ENCODE measurements around the gene RAB3A. TPM values are rescaled to one million over a fixed set of nuclear protein-coding genes. Genes with fewer than 3 reads are reported as not detected.

The RAB3A gene
- total and polyA plus RNA-seq, 9 of the 15 experiments (the other 6 are each of a cell fraction or from before 2014, with no cell fraction given): 0.17 to 5.1 (median 0.90) TPM; not detected in 1

- TF ChIP-seq KDM4B (IDR thresholded peaks at IDR 0.05; ENCODE audit: borderline replicate concordance in 2 of 2, low read depth in 1 of 2) (peak in 1 of 2 experiments; percentile 63; a peak in 1 of 4 replicates), ATF7 (IDR thresholded peaks at IDR 0.05) (peak; percentile 52; the same call in 1 of the 2 replicates), RUNX1 (IDR thresholded peaks at IDR 0.05; ENCODE audit: low read depth) (no peak), DPF2 (IDR thresholded peaks at IDR 0.05) (peak; percentile 91), TFAM (CRISPR knock-in tag; conservative IDR thresholded peaks at IDR 0.05) (no peak), FOXJ3 (CRISPR knock-in tag; IDR thresholded peaks at IDR 0.05) (no peak), REST (IDR thresholded peaks at IDR 0.05; ENCODE audit: borderline replicate concordance) (peak; percentile 86), REST (CRISPR knock-in tag; IDR thresholded peaks at IDR 0.05; ENCODE audit: low read depth) (no peak), CREB3 (tag; conservative IDR thresholded peaks at IDR 0.05; ENCODE audit: low read depth) (0 out of 2 replicates have a peak, but pooled peaks have one; percentile 43), MYNN (IDR thresholded peaks at IDR 0.05) (peak; percentile 91), MYNN (CRISPR knock-in tag; IDR thresholded peaks at IDR 0.05) (no peak), ELF2 (CRISPR knock-in tag; IDR thresholded peaks at IDR 0.05) (no peak), ETS2 (tag; IDR thresholded peaks at IDR 0.05; ENCODE audit: borderline replicate concordance, poor library complexity, severe bottlenecking) (no peak), ZNF785 (CRISPR knock-in tag; IDR thresholded peaks at IDR 0.05) (no peak), HDAC8 (tag; IDR thresholded peaks at IDR 0.05) (0 out of 2 replicates have a peak, but pooled peaks have one; percentile 22), PRPF4 (IDR thresholded peaks at IDR 0.05; ENCODE audit: insufficient read depth, low read depth, low read length, poor library complexity, severe bottlenecking) (no peak), PHTF2 (CRISPR knock-in tag; IDR thresholded peaks at IDR 0.05) (no peak), NR2C1 (IDR thresholded peaks at IDR 0.05) (no peak), NR2C1 (tag; IDR thresholded peaks at IDR 0.05) (no peak)
- TF ChIP-seq, protein P1, sequence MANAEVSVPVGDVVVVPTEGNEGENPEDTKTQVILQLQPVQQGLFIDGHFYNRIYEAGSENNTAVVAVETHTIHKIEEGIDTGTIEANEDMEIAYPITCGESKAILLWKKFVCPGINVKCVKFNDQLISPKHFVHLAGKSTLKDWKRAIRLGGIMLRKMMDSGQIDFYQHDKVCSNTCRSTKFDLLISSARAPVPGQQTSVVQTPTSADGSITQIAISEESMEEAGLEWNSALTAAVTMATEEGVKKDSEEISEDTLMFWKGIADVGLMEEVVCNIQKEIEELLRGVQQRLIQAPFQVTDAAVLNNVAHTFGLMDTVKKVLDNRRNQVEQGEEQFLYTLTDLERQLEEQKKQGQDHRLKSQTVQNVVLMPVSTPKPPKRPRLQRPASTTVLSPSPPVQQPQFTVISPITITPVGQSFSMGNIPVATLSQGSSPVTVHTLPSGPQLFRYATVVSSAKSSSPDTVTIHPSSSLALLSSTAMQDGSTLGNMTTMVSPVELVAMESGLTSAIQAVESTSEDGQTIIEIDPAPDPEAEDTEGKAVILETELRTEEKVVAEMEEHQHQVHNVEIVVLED (CRISPR knock-in tag; IDR thresholded peaks at IDR 0.05): no peak
These were observed 46.9 kb downstream of the RAB3A start (continued) for GRCh38 chr19:18156841-18157464.
